Lung (tissue), 12 donors: ENCODE results near the gene DNMT3A. TPM values are rescaled to one million over a fixed set of nuclear protein-coding genes. Genes with fewer than 3 reads are reported as not detected.

Experiments used
- ATAC-seq: fragments of 200-7000 bp; cut with Tn5 transposase; one replicate; pipeline ENCODE4 v1.9.1; 2020; ENCODE audit warnings: moderate number of reproducible peaks; ENCODE audit not compliant: insufficient read depth, low FRiP score
- DNase-seq, 3 donors: peaks; one replicate each; pipeline ENCODE4 v3.0.0-alpha.2; 2013 to 2017
- H3K27ac ChIP-seq, 2 donors: one replicate each; pipeline ENCODE4 v1.5.1; 2013; ENCODE audit warnings: mild to moderate bottlenecking in 2 of 2, moderate library complexity in 2 of 2, control low read depth in 1 of 2, inconsistent platforms in 1 of 2, low read depth in 1 of 2, low read length in 1 of 2
- H3K27me3 ChIP-seq, 3 donors: one replicate each; pipeline ENCODE4 v1.5.1; 2013; ENCODE audit warnings: low read length in 2 of 3; ENCODE audit not compliant: control insufficient read depth in 3 of 3, insufficient read depth in 3 of 3
- H3K36me3 ChIP-seq, 4 donors: one replicate each; pipeline ENCODE4 v1.5.1; 2013; ENCODE audit warnings: low read length in 4 of 4, mild to moderate bottlenecking in 1 of 4, moderate library complexity in 1 of 4; ENCODE audit not compliant: control insufficient read depth in 4 of 4, insufficient read depth in 4 of 4
- H3K4me1 ChIP-seq, 5 donors: one replicate each; pipeline ENCODE4 v1.5.1; 2013; ENCODE audit warnings: low read length in 5 of 5, mild to moderate bottlenecking in 2 of 5, moderate library complexity in 1 of 5; ENCODE audit not compliant: control insufficient read depth in 5 of 5, insufficient read depth in 5 of 5
- H3K4me3 ChIP-seq: one replicate; pipeline ENCODE4 v1.5.1; 2013; ENCODE audit warnings: mild to moderate bottlenecking, control low read depth, moderate library complexity
- H3K9ac ChIP-seq, 2 donors: one replicate each; pipeline ENCODE4 v1.5.1; 2013; ENCODE audit warnings: low read length in 2 of 2, control low read depth in 1 of 2; ENCODE audit not compliant: insufficient read depth in 1 of 2
- H3K9me3 ChIP-seq, 4 donors: one replicate each; pipeline ENCODE4 v1.5.1; 2013; ENCODE audit warnings: low read length in 3 of 4, mild to moderate bottlenecking in 1 of 4, moderate library complexity in 1 of 4; ENCODE audit not compliant: control insufficient read depth in 4 of 4, insufficient read depth in 3 of 4
- WGBS, 2 donors: extraction: QIAGEN DNeasy Blood & Tissue Kit; methylation state at CpG; one replicate each; pipeline ENCODE4 v1.1.7; 2013; 5-methylcytosine and 5-hydroxymethylcytosine counted together
- polyA plus RNA-seq, 2 donors: library from polyadenylated mRNA; stranded (reverse); fragments of 200-250 nt; gene quantifications; one replicate each; pipeline ENCODE4 v1.2.1, GENCODE V29; 2013
- total RNA-seq, 2 donors: library from RNA; depleted of rRNA in 1 of 2; stranded (reverse); fragments of >200 nt in 1 of 2; gene quantifications; one replicate each; pipeline ENCODE4 v1.2.1, GENCODE V29; 2014 to 2021
- TF ChIP-seq, protein P1 (sequence below): IDR thresholded peaks from 2 replicates; pipeline ENCODE4 v1.5.1; 2012; ENCODE audit warnings: mild to moderate bottlenecking; ENCODE audit errors: control extremely low read depth, extremely low read depth
- donor health status: control.
- donor health status: control.
- donor health status: Bipolar disorder and iron deficiency.
- donor health status: healthy.
- donor health status: DM: yes; HTN: yes; CAD: no.

DNMT3A gene
- total and polyA plus RNA-seq, 4 donors: 9.2 to 61.0 (median 26.9) TPM

- 83 to 89% methylated on average over 4 of the region's 4 CpGs for WGBS, 2 donors
- Histone ChIP-seq H3K9ac (no peak overlapping the region), H3K4me1 (peaks cover 0 to 2% (median 0%) of the 10 kb centered on the region in 5 donors), H3K4me3 (no peak overlapping the region), H3K27ac (no peak overlapping the region), H3K27me3 (no peaks in the 10 kb centered on the region), H3K36me3 (no peaks in the 10 kb centered on the region), H3K9me3 (no peaks in the 10 kb centered on the region)
- DNase-seq (no peak), ATAC-seq (no peak)
- TF ChIP-seq, protein P1, sequence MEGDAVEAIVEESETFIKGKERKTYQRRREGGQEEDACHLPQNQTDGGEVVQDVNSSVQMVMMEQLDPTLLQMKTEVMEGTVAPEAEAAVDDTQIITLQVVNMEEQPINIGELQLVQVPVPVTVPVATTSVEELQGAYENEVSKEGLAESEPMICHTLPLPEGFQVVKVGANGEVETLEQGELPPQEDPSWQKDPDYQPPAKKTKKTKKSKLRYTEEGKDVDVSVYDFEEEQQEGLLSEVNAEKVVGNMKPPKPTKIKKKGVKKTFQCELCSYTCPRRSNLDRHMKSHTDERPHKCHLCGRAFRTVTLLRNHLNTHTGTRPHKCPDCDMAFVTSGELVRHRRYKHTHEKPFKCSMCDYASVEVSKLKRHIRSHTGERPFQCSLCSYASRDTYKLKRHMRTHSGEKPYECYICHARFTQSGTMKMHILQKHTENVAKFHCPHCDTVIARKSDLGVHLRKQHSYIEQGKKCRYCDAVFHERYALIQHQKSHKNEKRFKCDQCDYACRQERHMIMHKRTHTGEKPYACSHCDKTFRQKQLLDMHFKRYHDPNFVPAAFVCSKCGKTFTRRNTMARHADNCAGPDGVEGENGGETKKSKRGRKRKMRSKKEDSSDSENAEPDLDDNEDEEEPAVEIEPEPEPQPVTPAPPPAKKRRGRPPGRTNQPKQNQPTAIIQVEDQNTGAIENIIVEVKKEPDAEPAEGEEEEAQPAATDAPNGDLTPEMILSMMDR: no peak
Observed at GRCh38 chr2:25188405-25188804, 153.3 kb downstream of the DNMT3A start.

DNA sequence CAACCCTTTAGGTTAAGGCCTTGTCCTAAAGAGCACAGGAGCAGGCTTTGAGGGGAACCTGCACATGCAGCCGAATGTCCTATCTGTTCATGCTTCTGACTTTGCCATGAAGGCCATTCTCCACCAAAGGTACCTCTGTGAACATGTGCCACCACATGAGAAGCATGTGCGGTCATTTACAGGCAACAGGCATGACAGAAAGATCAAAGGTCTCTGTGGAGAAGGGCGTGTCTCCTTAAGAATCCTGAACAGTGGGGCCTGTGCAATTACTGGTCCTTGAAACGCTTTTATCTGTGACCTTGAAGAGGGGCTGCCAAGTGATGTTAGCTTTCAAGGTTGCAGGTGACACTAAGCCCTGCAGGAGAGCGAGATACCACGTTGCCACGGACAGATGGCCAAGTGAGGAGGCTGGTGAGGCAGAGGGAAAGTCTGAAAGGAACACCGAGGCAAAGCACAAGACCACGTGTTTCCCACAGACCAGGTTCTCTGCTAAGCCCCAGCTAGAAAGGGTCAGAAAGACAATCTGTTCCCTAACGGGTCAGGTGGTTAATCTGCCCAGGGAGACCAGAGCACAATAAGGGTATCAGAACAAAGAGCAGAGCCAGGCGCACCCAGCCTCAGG is 153.9 kb downstream of the DNMT3A start:
- H3K36me3 ChIP-seq: no peaks in the 10 kb centered on the region
- H3K4me1 ChIP-seq: peaks cover 0 to 2% (median 0%) of the 10 kb centered on the region in 5 donors
- DNase-seq: peak in 1 of 3 donors; percentile 7
- H3K9me3 ChIP-seq: no peaks in the 10 kb centered on the region
- H3K4me3 ChIP-seq: no peak overlapping the region
- 73 to 84% methylated on average over 11 of the region's 11 CpGs for WGBS, 2 donors
- no peak overlapping the region for H3K27ac ChIP-seq
- TF ChIP-seq, protein P1: no peak
- ATAC-seq: no peak
- H3K27me3 ChIP-seq: no peaks in the 10 kb centered on the region
- H3K9ac ChIP-seq: no peak overlapping the region

DNA sequence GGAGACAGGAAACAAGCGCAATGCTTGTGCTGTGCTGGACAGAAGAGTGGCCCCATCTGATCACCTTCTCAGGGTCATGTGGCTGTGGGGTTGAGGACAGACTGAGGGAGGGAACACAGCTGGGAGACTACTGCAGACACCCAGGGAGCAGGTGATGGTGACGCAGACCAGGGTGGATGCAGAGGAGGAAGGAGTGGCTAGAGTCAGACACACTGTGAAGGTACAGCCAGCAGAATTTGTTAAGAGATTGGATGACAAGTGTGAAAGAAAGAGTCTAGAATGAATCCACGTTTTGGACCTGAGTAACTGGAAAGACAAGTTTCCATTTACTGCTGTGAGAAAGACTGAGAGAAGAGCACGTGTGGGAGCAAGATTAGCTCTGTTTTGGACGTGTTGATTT is 157.5 kb downstream of the DNMT3A start:
- Histone ChIP-seq H3K9me3 (no peaks in the 10 kb centered on the region), H3K4me3 (no peak overlapping the region), H3K27ac (no peak overlapping the region), H3K27me3 (peaks cover 0 to under 1% (median 0%) of the 10 kb centered on the region in 3 donors), H3K36me3 (no peaks in the 10 kb centered on the region), H3K9ac (no peak overlapping the region), H3K4me1 (peaks cover 0 to 2% (median 0%) of the 10 kb centered on the region in 5 donors)
- TF ChIP-seq, protein P1: no peak
- WGBS, 2 donors: 62 to 74% methylated on average over 5 of the region's 5 CpGs
- DNase-seq (peak in 1 of 3 donors; percentile 50), ATAC-seq (no peak)

DNA sequence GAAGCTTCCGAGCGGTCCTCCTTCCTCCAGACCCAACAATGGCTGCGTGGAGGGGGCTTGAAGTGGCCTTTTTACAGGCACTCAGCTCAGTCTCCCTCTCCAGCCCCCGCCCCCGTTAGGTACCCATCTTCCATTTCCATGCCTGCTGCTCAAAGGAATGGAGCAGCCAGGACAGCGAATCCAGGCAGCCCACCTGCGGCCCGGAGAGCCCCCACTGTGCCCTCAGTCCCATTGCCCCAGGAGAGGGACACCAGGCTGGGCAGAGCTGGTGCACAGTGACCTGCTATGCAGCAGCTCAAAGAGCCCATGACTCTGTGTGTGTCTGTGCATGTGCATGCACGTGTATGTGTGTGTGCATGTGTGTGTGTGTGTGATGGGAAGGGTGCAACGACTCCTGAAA is 162.7 kb downstream of the DNMT3A start:
- Histone ChIP-seq H3K27me3 (peaks cover 0 to 6% (median 0%) of the 10 kb centered on the region in 3 donors), H3K36me3 (no peaks in the 10 kb centered on the region), H3K4me1 (no peaks in the 10 kb centered on the region), H3K4me3 (no peak overlapping the region), H3K9me3 (no peaks in the 10 kb centered on the region), H3K9ac (no peak overlapping the region), H3K27ac (no peak overlapping the region)
- 86 to 89% methylated on average over 10 of the region's 10 CpGs for WGBS, 2 donors
- DNase-seq: no peak
- TF ChIP-seq, protein P1: no peak
- no peak for ATAC-seq
